ENCODE results near the gene PRRC1.

Gene PRRC1

GRCh38 chr5:127580731-127581130, 63.3 kb downstream of the PRRC1 start:
- no peak for DNase-seq (ENCODE audit: low read depth)

DNA sequence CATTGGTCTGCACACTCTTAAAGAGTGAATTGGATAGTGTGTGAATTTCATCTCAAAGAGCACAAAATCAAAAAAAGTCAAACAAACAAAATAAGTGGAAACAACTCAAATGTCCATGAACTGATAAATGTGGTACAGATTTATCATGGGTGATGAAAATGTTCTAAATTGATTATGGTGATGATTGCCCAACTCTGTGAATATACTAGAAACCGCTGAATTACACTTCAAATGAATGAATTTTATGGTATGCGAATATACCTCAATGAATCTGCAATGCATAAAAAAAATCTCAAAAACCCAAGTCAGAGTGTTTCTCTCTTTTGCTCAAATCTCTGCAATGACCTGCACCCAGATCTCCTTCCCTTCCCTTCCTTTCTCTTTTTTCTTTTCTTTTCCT, 64.0 kb downstream of the PRRC1 start:
- DNase-seq (ENCODE audit: low read depth): no peak

GRCh38 chr5:127582773-127583370, 65.4 kb downstream of the PRRC1 start:
- no peak for DNase-seq (ENCODE audit: low read depth)

GRCh38 chr5:127583866-127584265, 66.4 kb downstream of the PRRC1 start:
- DNase-seq (ENCODE audit: low read depth): no peak

DNA sequence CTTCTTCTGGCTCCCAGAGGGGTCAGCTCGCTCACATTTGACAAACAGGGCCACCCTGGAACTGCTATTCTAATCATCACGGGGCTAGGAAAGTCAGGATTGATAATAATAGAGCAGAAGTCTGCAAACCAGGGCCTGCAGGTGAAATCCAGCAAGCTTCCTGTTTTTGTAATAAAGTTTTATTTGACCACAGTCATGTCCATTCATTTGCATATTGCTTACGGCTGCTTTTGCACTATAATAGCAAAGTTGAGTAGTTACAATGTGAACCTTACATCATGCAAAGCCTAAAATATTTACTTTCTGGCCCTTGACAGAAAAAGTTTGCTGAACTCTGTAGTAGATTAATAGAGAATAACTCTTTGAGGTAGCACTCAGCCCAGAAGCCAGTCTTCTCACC, 68.2 kb downstream of the PRRC1 start:
- no peak for DNase-seq (ENCODE audit: low read depth)

- no peak for DNase-seq (ENCODE audit: low read depth)
Measured at GRCh38 chr5:127586066-127586770, 68.8 kb downstream of the PRRC1 start.

DNA sequence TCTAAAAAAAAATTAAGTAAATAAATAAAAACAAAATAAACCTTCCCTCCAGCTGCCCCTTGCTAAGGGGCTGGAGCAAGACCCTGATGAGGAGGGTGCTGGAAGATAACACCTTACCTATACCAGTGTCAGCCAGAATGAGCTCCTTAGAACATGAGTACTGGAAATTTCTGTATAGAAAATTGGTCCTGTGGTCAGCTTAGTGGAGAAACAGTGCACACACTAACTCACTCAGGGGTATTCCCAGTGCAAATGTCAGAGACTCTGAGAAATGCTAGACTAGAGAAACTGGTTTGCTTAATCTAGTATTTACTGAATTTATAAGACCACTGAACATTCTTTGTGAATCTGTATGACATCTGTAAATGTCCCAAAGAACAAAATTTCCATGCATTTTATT, 69.4 kb downstream of the PRRC1 start:
- no peak for DNase-seq (ENCODE audit: low read depth)

DNA sequence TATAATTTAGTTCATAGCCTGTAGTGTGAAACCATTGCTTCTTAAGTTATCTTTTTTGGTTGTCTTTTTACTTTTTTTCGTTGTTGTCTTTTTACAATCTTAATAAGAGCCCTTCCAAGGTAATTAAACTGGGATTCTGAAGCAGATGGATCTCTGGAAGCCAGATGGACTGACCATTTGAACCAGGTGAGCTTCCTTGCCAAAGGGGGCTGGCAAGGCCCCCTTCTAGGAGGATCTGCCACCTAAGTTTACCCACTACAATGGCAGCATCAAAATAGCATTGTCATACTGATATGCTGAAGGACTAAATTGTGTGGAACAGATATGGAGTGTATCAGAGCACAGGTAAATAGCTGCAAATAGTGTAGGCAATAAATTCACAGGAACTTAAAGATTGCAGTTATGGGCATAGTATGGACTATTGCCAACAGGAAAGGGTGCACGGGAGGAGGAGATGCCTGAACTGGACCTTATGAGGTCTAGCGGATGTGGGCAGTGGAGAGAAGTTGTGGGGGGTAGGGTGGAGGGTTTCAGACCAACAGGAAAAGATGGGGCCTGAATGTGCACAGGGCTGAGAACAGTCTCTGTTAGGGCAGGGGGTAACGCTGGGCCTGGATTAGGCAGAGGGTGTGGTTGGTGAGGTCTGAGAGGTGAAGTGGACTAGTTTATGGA, 69.9 kb downstream of the PRRC1 start:
- DNase-seq (ENCODE audit: low read depth): no peak

GRCh38 chr5:127588368-127588767, 70.9 kb downstream of the PRRC1 start:
- no peak for DNase-seq (ENCODE audit: low read depth)

GRCh38 chr5:127589309-127590030, 72.0 kb downstream of the PRRC1 start:
- no peak for DNase-seq (ENCODE audit: low read depth)

DNA sequence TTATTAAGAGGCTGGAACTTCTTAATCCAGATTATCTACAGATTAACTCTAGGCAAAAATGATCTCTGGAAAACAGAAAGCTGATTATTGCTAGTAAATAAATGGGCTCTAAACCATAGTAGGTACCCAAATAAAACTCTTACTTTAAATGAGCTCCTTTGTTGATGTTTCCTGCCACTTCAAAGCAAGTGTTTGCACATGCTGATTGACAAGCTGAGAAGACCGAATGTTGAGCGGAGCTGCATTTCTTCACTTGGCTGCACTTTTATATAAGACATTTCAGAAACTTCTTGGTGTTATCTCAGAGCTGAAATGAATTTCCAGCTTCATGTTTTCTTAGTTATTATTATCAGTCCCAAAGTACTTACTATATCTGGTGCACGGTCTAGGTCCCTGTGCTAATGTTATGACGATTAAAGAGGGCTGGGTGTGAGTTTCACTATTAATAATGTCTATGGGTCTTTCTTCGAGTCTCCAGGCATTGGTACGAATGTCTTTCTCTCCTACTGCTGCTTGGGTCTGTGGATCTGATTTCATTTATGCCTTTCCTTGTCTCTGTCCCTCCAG, 72.8 kb downstream of the PRRC1 start:
- no peak for DNase-seq (ENCODE audit: low read depth)

- no peak for DNase-seq (ENCODE audit: low read depth)
Measured at GRCh38 chr5:127595484-127596368, 78.3 kb downstream of the PRRC1 start.

DNA sequence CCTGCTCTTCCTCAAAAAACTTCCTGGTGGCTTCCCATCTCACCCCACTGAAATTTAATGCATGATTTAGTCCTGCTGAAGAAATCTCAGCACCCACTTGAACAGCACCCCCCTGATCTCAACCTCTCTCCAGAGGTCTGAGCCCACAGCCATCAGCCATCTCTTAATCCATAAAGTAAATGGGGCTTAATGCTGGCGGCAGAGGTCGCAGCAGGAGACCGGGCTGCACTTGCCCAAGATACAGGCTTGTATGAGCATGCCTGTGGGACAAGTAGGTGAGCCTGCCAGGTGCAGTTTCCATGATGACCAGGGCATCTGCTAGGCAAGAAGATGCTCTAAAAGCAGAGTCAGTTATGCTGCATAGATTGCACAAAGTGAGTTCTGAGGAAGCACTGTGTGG, 79.1 kb downstream of the PRRC1 start:
- no peak for DNase-seq (ENCODE audit: low read depth)

- DNase-seq (ENCODE audit: low read depth): no peak
Measured at GRCh38 chr5:127599320-127599719, 81.9 kb downstream of the PRRC1 start.

- DNase-seq (ENCODE audit: low read depth): no peak
Measured at GRCh38 chr5:127599847-127600246, 82.4 kb downstream of the PRRC1 start.

DNA sequence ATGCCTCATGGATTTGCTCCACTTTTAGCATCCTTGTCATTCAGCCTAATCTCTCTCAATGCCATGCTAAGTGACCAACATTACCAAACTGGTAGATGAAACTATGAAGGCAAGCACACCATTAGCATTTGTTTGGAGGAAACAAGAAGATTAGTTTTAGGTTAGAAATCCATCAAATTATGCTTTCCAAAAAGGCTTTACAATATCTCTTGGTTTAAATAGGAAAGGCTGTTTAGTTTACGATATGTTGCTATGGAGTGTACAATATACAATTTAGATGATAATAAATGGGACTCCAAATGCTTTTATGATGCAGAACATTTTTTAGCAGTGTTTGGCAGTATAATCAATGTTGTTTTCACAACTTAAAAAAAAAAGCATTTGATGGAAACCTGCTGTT, 83.7 kb downstream of the PRRC1 start:
- DNase-seq (ENCODE audit: low read depth): no peak

- no peak for DNase-seq (ENCODE audit: low read depth)
Measured at GRCh38 chr5:127601601-127602000, 84.2 kb downstream of the PRRC1 start.

GRCh38 chr5:127602481-127602880, 85.0 kb downstream of the PRRC1 start:
- DNase-seq (ENCODE audit: low read depth): no peak

DNA sequence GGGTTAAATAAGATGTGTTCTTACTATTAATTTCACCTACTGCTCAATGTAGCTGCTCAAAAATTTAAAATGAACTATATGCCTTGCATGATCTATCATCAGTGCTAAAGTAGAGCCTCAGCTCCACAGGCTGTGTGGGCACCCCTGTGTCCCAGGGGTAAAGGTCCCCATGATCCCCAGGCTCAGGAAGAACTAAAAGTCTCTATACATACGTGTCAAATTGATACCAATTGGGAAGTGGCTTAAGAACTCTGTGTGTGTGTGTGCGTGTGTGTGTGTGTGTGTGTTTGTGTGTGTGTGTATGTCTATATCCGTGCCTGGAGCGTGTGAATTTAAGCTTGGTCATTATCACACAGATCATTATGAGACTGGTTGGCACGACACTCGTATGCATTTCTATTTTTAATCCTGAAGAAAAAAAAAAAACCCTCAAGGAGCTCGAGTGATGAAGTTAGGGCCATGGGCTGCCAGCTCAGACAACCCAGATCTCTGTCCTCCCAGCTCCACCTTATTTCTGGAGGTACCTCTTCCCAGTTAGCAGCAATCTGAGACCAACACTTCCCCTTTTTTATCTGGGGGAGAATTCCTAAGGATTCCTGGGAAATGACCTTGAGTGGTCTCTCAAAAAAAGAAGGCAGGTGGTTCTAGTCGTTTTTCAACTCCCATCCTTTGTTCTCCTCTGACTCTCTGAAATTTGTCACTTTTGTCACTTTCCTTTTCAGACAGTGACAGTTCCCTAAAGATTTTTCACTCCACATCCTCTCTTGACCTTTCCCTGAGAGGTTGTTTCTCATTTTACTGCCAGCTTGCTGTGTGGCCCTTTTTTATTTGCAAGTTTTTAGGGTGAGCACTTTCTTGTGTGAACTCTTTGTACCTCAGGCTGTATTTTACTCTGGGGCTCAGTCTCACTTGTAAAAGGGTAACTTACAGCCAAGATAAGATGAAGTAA, 85.7 kb downstream of the PRRC1 start:
- DNase-seq (ENCODE audit: low read depth): no peak
